ENCODE measurements around the gene GMCL2.

- TF ChIP-seq CTCF (conservative IDR thresholded peaks at IDR 0.05) (no peak), ZFX (IDR thresholded peaks at IDR 0.05) (no peak)
These were observed 33.4 kb downstream of the GMCL2 start, which contains the start of gene NHP2 for GRCh38 chr5:178153530-178154340.

All from C4-2B (cell line).